Measurements from ENCODE around the gene WSCD2.

The WSCD2 gene

GRCh38 chr12:108128221-108129016, 669 bp upstream of the WSCD2 start:
- DNase-seq, result no peak

GRCh38 chr12:108131035-108131434, 1.9 kb downstream of the WSCD2 start:
- DNase-seq, result no peak

DNA sequence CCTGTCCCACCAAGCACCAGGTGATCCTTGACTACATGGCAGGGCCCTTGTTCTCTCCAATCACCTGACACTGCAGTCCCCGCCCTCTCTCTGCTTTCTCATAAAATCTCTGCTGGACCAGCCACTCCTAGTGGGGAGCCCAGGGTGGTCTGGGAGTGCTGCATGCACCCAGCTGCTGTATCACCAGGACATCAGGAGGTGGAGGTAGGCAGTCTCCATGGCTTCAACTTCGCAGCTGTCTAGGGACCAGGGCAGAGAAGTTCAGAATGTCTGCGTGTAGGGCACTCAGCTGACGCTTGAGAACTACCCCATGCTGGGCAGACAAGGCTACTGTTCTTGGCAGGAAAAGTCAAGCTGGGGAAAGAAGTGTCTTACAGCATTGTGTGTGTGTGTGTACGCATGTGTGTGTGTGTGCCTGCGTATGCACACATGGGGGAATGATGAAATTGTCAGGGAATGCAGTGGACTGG, 2.6 kb downstream of the WSCD2 start:
- no peak for DNase-seq

GRCh38 chr12:108133482-108133881, 4.4 kb downstream of the WSCD2 start:
- no peak for DNase-seq

- DNase-seq, result no peak
Observed at GRCh38 chr12:108134744-108135143, 5.7 kb downstream of the WSCD2 start.

DNA sequence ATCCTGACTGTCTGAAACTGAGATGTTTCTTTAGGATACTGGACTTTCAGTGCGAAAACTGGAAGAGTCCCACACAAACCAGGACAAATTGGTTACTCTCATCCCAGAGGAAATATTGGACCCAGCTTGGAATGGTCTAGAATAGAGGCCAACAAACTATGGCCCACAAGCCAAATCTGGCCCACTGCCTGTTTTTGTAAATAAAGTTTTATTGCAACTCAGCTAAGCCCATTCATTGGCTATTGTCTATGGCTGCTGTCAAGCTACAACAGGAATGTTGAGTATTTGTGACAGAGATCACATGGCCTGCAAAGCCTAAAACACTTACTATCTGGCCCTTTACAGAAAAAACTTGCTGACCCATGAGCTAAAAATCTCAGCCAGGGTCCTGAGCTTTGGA, 6.5 kb downstream of the WSCD2 start:
- DNase-seq, result no peak

DNA sequence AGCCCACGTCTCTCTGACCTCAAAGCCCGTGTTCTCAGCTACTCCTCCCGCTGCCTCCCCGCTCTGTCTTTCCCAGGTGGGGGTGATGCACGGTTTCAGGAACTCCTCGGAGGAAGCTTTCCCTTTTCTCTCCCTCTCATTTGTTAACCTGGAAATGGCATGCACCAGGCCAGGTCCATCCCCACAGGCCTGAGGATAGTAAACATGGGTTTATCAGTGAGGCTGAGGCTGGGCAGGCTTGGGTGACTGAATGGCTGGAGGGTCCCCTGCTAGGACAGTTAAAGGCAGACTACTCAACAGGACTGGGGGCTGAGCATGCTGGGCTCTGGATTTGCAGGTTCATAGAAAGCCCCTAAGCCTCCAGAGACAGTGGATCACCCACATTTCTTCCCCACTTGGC, 7.6 kb downstream of the WSCD2 start:
- DNase-seq, result no peak

DNA sequence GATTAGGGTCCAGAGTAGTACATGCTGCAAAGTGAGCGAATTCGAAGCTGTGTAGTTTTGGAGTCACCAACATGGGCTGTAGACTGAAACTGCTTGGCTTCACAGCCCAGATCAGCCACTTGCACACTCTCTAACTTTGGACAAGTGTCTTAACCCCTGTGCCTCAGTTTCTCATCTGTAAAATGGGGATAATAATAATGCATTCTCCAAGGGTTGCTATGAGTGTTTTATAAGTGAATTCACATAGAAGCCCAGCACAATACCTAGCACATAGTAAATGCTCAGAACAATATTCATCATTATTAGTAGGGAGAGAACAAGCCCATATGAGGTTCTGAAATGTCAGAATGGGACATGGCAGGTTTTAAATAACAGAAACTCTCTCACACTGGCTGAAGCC, 10.4 kb downstream of the WSCD2 start:
- no peak for DNase-seq

DNA sequence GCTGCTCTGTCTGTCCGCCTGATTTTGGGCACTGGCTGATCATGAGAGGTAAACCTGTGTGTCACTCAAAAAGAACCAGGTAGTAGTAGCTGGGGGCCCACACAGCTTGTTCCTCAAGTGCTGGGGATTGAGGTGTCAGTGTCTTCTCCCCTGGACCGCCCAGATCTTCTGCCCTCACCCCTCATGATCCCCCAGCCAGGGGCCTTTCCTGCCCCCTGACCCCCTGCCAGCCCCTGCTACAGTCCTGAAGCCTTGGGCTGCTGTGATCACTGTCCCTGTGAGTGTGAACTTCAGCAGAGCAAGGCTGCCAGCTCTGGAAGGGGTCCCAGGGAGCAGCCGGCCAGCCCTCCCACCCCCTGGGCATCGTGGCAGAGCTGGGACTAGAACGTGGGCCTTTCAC, 11.4 kb downstream of the WSCD2 start:
- no peak for DNase-seq

- DNase-seq, result no peak
Observed at GRCh38 chr12:108141600-108142130, 12.6 kb downstream of the WSCD2 start.

DNA sequence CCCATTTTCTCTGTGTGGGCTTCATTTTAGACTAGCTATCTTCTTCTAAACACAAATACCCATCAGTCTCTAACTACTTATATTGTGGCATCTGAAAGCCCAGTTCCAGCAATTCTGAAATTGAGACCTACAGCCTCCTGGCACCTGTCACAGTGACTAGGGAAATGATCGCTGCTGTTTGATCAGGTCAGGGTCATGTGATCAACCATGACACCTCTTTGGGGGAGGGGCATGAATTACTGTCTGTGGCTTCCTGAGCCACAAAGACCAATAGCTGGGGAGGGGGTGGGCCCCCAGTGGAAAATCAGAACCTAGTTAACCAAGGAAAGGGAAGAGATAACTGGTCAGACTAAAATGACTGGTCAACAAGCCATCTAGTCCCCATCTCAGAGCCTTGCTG, 14.1 kb downstream of the WSCD2 start:
- no peak for DNase-seq

GRCh38 chr12:108144080-108144479, 15.0 kb downstream of the WSCD2 start:
- no peak for DNase-seq

- no peak for DNase-seq
Observed at GRCh38 chr12:108145011-108145410, 15.9 kb downstream of the WSCD2 start.

DNA sequence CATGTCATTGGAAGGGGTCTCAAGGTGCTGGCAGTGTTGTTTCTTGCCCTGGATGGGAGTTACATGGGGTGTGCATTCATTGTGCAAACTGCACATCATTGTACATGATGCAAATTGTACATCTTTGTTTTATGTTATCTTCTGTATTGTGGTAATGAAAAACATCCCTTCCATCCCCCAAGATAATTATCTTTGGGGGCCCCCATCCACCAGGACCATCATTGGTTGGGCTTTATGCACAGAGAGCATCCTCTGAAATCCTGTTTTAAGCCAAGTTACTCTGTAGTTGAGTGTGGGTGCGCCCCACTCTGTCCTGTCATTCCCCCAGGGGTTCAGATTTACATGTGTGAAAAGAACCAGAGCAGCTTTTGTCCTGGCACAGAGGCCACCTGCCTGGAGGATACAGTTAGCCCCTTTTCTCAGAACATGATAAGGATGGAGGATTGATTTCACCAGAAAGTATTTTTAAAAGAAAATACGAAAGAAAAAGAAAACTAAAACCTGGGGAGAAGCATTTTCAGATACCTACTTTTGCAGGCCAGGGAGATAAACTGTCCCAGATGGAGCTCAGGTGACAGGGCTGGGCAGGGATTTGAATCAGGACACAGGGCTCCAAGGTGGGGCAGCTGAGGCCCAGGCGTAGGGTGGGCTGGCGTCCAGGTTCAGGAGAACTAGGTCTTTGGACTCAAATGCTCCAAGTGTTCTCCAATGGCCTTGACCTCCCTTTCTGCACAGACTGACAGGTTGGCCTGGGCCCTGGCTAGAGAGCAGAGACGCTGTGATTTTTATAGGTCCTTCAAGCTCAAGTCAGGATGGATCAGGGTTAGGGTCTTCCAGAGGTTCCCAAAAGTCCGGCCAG, 17.2 kb downstream of the WSCD2 start:
- no peak for DNase-seq

DNA sequence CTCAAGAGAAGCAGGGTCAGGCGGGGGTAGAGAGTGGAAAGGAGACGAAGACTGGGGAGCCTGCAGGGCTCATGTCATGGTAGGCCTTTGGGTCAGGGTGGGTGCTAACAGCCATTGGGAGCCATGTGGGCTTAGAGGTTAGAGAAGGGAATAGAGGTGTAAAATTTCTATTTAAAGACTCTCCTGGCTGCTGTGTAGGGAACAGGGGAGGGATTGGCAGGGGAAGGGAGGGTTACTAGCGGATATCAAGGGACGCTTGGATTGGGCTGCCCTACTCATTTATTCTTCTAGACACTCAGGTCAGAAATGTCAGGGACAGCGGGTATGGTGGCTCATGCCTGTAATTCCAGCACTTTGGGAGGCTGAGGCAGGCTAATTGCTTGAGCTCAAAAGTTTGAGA, 18.2 kb downstream of the WSCD2 start:
- no peak for DNase-seq

- no peak for DNase-seq
Observed at GRCh38 chr12:108148521-108149074, 19.5 kb downstream of the WSCD2 start.

- DNase-seq, result no peak
Observed at GRCh38 chr12:108150436-108150835, 21.3 kb downstream of the WSCD2 start.

DNA sequence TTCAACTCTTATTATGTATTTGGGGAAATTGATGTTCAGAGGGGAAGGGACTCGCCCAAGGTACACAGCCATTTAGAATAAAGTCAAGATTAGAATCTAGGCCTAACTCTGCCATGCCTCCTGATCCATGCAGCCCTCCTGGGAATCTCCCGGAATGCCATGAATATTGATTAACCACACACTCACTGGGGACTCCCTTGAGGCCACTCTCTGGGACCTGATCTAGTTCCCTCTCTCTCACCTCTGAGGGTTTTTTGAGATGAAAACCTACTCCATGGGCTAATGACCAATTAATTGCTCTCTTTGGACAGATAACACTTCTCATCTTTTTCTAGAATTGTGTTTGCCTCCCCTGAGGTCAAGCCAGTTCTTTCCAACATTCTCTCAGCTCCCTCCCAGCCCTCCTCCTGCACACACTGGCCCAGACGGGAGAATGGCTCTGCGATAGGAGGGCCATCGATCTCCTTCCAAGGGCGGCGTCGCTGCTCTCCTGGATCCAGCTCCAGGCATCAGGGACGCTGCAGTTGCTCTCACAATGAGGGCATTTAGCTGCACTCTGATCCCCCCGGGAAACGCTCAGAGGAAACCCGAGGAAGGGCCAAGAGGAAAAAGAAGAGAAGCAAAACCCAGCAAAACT, 22.6 kb downstream of the WSCD2 start:
- DNase-seq, result no peak

DNA sequence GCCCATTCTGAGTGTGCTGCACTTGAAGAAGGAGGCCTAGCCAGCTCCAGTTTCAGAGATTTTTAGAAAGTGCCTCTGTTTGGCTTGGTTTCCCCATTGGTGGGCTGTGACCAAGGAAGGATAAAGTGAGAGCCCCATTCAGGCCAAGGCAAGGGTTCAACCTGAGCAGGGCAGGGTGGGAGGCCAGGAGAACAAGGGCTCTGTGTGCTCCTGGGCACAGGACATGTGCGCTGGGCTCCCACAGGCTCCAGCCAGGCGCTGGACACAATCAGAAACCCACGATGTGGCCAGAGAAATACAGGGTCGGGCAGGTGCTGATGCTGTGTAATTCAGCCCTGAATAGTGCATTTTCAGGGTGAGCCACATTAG, 23.1 kb downstream of the WSCD2 start:
- no peak for DNase-seq

GRCh38 chr12:108156717-108157116, 27.6 kb downstream of the WSCD2 start:
- no peak for DNase-seq

GRCh38 chr12:108157870-108158459, 28.9 kb downstream of the WSCD2 start:
- DNase-seq, result no peak

GRCh38 chr12:108162207-108162606, 33.1 kb downstream of the WSCD2 start:
- no peak for DNase-seq

GRCh38 chr12:108166505-108166904, 37.4 kb downstream of the WSCD2 start:
- DNase-seq, result no peak

All from activated gamma-delta T cell (primary cell).